Measurements from ENCODE around the gene UBTF. TPM values are rescaled to one million over a fixed set of nuclear protein-coding genes. Genes with fewer than 3 reads are reported as not detected.
A peak's percentile ranks its signal among the peaks of the same experiment; 100 is the strongest.

Gene UBTF
- total and polyA plus RNA-seq, 9 of the 15 experiments (the other 6 are each of a cell fraction or from before 2014, with no cell fraction given) = 1.2 to 113 (median 83.6) TPM

DNA sequence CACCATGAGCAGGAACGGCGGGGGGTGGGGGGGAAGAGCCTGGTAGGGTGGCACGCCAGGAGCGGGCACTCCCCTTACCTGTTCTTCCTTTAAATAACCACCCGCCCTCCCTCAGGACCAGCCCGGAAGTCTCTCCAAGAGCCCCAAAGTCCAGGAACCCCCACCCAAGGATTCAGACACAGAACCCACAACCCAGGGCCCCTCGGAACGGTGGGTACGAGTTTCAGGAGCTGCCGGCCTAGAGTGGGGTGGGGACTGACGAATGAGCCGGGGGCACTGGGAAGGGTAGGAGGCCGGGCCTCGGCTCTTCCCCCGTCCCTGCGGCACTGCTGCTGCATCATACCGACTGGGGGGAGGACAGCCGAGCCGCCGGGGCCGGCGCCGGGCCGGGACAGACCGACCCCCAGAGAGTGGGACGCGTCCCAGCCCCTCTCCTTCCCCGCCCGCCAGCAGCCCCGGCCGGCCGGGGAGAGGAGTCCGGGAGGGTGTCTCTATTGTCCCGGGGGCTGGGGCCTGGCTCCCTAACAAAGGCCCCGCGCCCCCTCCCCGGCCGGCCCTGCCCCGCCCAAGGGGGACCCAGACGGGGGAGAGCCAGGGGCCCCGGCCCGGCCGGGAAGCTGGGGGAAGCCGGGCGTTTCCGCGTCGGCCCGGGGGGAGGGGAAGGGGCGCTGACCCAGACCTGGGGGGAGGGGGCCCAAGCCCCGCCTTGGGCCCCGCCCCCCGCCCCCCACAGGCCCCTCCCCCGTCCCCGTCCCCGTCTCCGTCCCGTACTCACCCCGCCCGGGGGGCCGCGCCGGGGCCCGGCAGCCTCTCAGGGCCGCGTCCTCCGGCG is 20.5 kb downstream of the UBTF start (continued):
- TF ChIP-seq RBM22 (IDR thresholded peaks at IDR 0.05; ENCODE audit: low read depth, low read length, poor library complexity, severe bottlenecking) = peak; percentile 15
- no peak for TF ChIP-seq TSC22D4 (tag; IDR thresholded peaks at IDR 0.05)
- TF ChIP-seq CHD1 (IDR thresholded peaks at IDR 0.05; ENCODE audit: low read length) = peak; percentile 74
- TF ChIP-seq GABPB1 (CRISPR knock-in tag; IDR thresholded peaks at IDR 0.05) = peak; percentile 20; the same call in 1 of the 2 replicates
- TF ChIP-seq CHD2 (IDR thresholded peaks at IDR 0.05; ENCODE audit: low read depth, low read length) = no peak
- no peak for TF ChIP-seq ILF3 (IDR thresholded peaks at IDR 0.05; ENCODE audit: borderline replicate concordance)
- TF ChIP-seq BCL6 (CRISPR knock-in tag; IDR thresholded peaks at IDR 0.05) = no peak
- no peak for TF ChIP-seq ETV1 (tag; conservative IDR thresholded peaks at IDR 0.05; ENCODE audit: low read depth)
- no peak for TF ChIP-seq SMARCB1 (IDR thresholded peaks at IDR 0.05; ENCODE audit: insufficient read length, low read depth)
- no peak for TF ChIP-seq TCF7L2 (IDR thresholded peaks at IDR 0.05; ENCODE audit: low read depth, low read length)
- TF ChIP-seq, protein P1, sequence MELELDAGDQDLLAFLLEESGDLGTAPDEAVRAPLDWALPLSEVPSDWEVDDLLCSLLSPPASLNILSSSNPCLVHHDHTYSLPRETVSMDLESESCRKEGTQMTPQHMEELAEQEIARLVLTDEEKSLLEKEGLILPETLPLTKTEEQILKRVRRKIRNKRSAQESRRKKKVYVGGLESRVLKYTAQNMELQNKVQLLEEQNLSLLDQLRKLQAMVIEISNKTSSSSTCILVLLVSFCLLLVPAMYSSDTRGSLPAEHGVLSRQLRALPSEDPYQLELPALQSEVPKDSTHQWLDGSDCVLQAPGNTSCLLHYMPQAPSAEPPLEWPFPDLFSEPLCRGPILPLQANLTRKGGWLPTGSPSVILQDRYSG (tag; conservative IDR thresholded peaks at IDR 0.05; ENCODE audit: low read depth) = no peak
- TF ChIP-seq ZFX (CRISPR knock-in tag; IDR thresholded peaks at IDR 0.05) = peak; percentile 67
- no peak for TF ChIP-seq HMGN3 (IDR thresholded peaks at IDR 0.05; ENCODE audit: borderline replicate concordance, extremely low read depth, insufficient read length, low read depth, low read length)
- TF ChIP-seq NFIX (CRISPR knock-in tag; IDR thresholded peaks at IDR 0.05; ENCODE audit: low read depth) = no peak
- no peak for TF ChIP-seq ZNF830 (CRISPR knock-in tag; IDR thresholded peaks at IDR 0.05)
- TF ChIP-seq ZNF263 (CRISPR knock-in tag; IDR thresholded peaks at IDR 0.05; ENCODE audit: borderline replicate concordance) = 0 out of 2 replicates have a peak, but pooled peaks have one; percentile 44
- TF ChIP-seq, protein P2, sequence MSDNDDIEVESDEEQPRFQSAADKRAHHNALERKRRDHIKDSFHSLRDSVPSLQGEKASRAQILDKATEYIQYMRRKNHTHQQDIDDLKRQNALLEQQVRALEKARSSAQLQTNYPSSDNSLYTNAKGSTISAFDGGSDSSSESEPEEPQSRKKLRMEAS (CRISPR knock-in tag; IDR thresholded peaks at IDR 0.05) = no peak
- TF ChIP-seq FOSL1 (tag; conservative IDR thresholded peaks at IDR 0.05) = no peak
- peak; percentile 72 for TF ChIP-seq POLR2G (IDR thresholded peaks at IDR 0.05; ENCODE audit: low read depth, low read length)
- TF ChIP-seq FOXJ2 (tag; IDR thresholded peaks at IDR 0.05) = no peak
- no peak for TF ChIP-seq NBN (IDR thresholded peaks at IDR 0.05; ENCODE audit: low read depth)
- no peak for TF ChIP-seq PTRF (tag; IDR thresholded peaks at IDR 0.05)
- TF ChIP-seq POLR2AphosphoS5 (IDR thresholded peaks at IDR 0.05; ENCODE audit: control insufficient read depth, insufficient read depth, low read depth, low read length) = 0 out of 2 replicates have a peak, but pooled peaks have one; percentile 38
- TF ChIP-seq, protein P3, sequence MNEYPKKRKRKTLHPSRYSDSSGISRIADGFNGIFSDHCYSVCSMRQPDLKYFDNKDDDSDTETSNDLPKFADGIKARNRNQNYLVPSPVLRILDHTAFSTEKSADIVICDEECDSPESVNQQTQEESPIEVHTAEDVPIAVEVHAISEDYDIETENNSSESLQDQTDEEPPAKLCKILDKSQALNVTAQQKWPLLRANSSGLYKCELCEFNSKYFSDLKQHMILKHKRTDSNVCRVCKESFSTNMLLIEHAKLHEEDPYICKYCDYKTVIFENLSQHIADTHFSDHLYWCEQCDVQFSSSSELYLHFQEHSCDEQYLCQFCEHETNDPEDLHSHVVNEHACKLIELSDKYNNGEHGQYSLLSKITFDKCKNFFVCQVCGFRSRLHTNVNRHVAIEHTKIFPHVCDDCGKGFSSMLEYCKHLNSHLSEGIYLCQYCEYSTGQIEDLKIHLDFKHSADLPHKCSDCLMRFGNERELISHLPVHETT (CRISPR knock-in tag; conservative IDR thresholded peaks at IDR 0.05 in 1 of 2, IDR thresholded peaks at IDR 0.05 in 1 of 2) = no peak; a peak in 1 of 4 replicates
- no peak for TF ChIP-seq ZNF699 (CRISPR knock-in tag; IDR thresholded peaks at IDR 0.05; ENCODE audit: insufficient replicate concordance)
- no peak for TF ChIP-seq BRD4 (IDR thresholded peaks at IDR 0.05)

Data from K562 (cell line).